Right lobe of liver (tissue), 6 donors: Measurements from ENCODE around the gene IRAK1BP1. TPM values are rescaled to one million over a fixed set of nuclear protein-coding genes. Genes with fewer than 3 reads are reported as not detected.

Source experiments
- ATAC-seq, 4 donors: fragments of 200-7000 bp; cut with Tn5 transposase; one replicate each; pipeline ENCODE4 v1.9.1; 2020; ENCODE audit warnings: mild to moderate bottlenecking in 4 of 4, moderate library complexity in 4 of 4
- DNase-seq, 3 donors: peaks; one replicate each; pipeline ENCODE4 v3.0.0-alpha.2; 2020
- H3K27ac ChIP-seq, 3 donors: fragments of 200-600 bp; one replicate each; pipeline ENCODE4 v1.8.0; 2022
- H3K27me3 ChIP-seq, 2 donors: fragments of 200-600 bp; one replicate each; pipeline ENCODE4 v1.8.0; 2022
- H3K36me3 ChIP-seq, 4 donors: fragments of 200-600 bp; sonication (generic) in 1 of 4; one replicate each; pipeline versions ENCODE4 v1.5.1 to v1.8.0; 2017 to 2022; ENCODE audit warnings: control low read depth in 1 of 4
- H3K4me1 ChIP-seq, 4 donors: fragments of 200-600 bp; sonication (generic) in 1 of 4; one replicate each; pipeline versions ENCODE4 v1.5.1 to v1.8.0; 2017 to 2022; ENCODE audit warnings: control low read depth in 1 of 4
- H3K4me3 ChIP-seq, 3 donors: fragments of 200-600 bp; one replicate each; pipeline ENCODE4 v1.8.0; 2022
- H3K9me3 ChIP-seq, 4 donors: fragments of 200-600 bp; sonication (generic) in 1 of 4; one replicate each; pipeline versions ENCODE4 v1.5.1 to v1.8.0; 2017 to 2022; ENCODE audit warnings: control low read depth in 1 of 4
- POLR2A ChIP-seq: fragments of 450-650 bp; IDR thresholded peaks from one replicate; pipeline ENCODE4 v1.6.1; 2017; ENCODE audit warnings: antibody characterized with exemption, mild to moderate bottlenecking
- whole genome bisulfite sequencing: methylation state at CpG from one replicate; pipeline ENCODE4 v1.1.6; 2018; ENCODE audit warnings: low coverage, low lambda C conversion rate; ENCODE audit not compliant: insufficient coverage; ENCODE audit errors: missing lambda C conversion rate; 5-methylcytosine and 5-hydroxymethylcytosine counted together
- intact Hi-C, 2 donors: fragments of 100-400 bp; cut with DNase I; formaldehyde crosslinking; loops; one replicate each; pipeline versions ENCODE4 v1.11.2 to v1.14.1; 2022
- total RNA-seq, 6 experiments: library from RNA; depleted of rRNA in 2 of 6; stranded (reverse); fragments of >200 nt in 2 of 6; fragmentation: NEBNext Ultra II Directional in 3 of 6; extraction: Animal tissue kit (Norgen Biotek cat#: 25700) in 3 of 6; gene quantifications; one replicate each; pipeline versions ENCODE4 v1.1.0 to v1.2.4, GENCODE V29; 2016 to 2023
- TF ChIP-seq, protein P1 (sequence below), 4 donors: fragments of 200-600 bp in 3 of 4; fragments of 450-650 bp in 1 of 4; IDR thresholded peaks; one replicate each; pipeline versions ENCODE4 v1.5.1 to v1.8.0; 2016 to 2022; ENCODE audit warnings: antibody characterized with exemption in 4 of 4, mild to moderate bottlenecking in 2 of 4
- donor health status: DM: no; HTN: yes; CAD: no.
- donor health status: DM: no; HTN: no; CAD: no.
- donor health status: DM: no; HTN: no; CAD: no.
- donor health status: DM: no; HTN: yes; CAD: no.
- donor health status: DM: no; HTN: yes; CAD: no.

The IRAK1BP1 gene
- total RNA-seq, 6 experiments from 2014 or later, result 0.49 to 1.2 (median 1.1) TPM

DNA sequence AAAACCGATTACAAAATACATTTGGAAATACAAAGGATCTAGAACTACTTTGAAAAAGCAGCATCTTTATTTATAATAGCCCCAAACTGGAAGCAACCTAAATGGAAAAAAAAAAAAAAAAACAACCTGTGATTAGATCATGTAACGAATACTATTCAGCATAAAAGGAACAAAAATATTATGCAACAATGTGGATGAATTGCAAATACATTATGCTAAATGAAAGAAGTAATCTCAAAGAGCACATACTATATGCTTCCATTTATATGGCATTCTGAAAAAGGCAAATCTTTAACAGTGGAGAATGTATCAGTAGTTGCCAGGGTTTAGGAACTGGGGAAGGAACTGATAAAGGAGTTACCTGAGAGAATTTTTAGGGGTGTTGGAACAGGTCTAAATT, 28.9 kb downstream of the IRAK1BP1 start:
- no peak for ATAC-seq
- intact Hi-C loops, result no loop called here

DNA sequence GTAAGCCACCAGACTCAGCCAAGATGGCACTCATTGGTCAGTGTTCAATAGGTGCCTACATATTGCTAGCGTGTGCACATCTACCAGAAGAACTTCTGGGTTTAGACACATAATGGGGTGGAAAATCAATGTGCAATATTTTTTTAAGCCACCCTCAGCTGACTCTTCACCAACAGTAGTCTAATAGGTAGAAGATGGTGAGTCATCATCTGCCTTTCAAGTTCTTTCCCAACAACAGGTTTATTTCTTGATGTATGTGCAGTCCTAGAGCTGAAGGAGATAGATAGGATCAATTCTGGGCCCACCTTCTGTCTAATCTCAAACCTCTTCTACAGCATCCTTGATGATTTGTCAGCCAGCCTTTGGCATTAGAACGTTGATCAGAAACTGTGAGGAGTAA, 41.3 kb downstream of the IRAK1BP1 start:
- ATAC-seq (no peak), DNase-seq (no peak)
- TF ChIP-seq, protein P1, sequence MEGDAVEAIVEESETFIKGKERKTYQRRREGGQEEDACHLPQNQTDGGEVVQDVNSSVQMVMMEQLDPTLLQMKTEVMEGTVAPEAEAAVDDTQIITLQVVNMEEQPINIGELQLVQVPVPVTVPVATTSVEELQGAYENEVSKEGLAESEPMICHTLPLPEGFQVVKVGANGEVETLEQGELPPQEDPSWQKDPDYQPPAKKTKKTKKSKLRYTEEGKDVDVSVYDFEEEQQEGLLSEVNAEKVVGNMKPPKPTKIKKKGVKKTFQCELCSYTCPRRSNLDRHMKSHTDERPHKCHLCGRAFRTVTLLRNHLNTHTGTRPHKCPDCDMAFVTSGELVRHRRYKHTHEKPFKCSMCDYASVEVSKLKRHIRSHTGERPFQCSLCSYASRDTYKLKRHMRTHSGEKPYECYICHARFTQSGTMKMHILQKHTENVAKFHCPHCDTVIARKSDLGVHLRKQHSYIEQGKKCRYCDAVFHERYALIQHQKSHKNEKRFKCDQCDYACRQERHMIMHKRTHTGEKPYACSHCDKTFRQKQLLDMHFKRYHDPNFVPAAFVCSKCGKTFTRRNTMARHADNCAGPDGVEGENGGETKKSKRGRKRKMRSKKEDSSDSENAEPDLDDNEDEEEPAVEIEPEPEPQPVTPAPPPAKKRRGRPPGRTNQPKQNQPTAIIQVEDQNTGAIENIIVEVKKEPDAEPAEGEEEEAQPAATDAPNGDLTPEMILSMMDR (IDR thresholded peaks at IDR 0.05), result no peak
- no peak for TF ChIP-seq POLR2A
- Histone ChIP-seq H3K27ac (no peak overlapping the region), H3K9me3 (no peaks in the 10 kb centered on the region), H3K4me3 (no peak overlapping the region), H3K36me3 (no peaks in the 10 kb centered on the region), H3K4me1 (peaks cover 0 to 8% (median 0%) of the 10 kb centered on the region in 4 donors), H3K27me3 (peaks cover 0 to 5% of the 10 kb centered on the region in 2 donors)
- intact Hi-C loops, result no loop called here
- whole genome bisulfite sequencing, result 71% methylated on average over 1 of the region's 2 CpGs

More for the DNA sequence above, 28.9 kb downstream of the IRAK1BP1 start:
- TF ChIP-seq, protein P1 (IDR thresholded peaks at IDR 0.05), result no peak
- no peak for TF ChIP-seq POLR2A
- H3K27me3 ChIP-seq, result no peaks in the 10 kb centered on the region
- no peak overlapping the region for H3K27ac ChIP-seq
- no peaks in the 10 kb centered on the region for H3K4me1 ChIP-seq
- peaks cover 0 to 4% (median 0%) of the 10 kb centered on the region in 4 donors for H3K9me3 ChIP-seq
- H3K4me3 ChIP-seq, result no peak overlapping the region
- H3K36me3 ChIP-seq, result no peaks in the 10 kb centered on the region
- DNase-seq, result no peak
- WGBS, result 85% methylated on average over 2 of the region's 2 CpGs

GRCh38 chr6:78909391-78909790, 42.0 kb downstream of the IRAK1BP1 start:
- TF ChIP-seq POLR2A, result no peak
- TF ChIP-seq, protein P1 (IDR thresholded peaks at IDR 0.05), result no peak
- 58% methylated on average over 3 of the region's 3 CpGs for WGBS
- ATAC-seq, result peak in 2 of 4 donors; percentile 55 to 56
- Histone ChIP-seq H3K4me3 (no peak overlapping the region), H3K27me3 (peaks cover 0 to 5% of the 10 kb centered on the region in 2 donors), H3K9me3 (no peaks in the 10 kb centered on the region), H3K27ac (no peak overlapping the region), H3K36me3 (no peaks in the 10 kb centered on the region), H3K4me1 (peaks cover 0 to 8% (median 0%) of the 10 kb centered on the region in 4 donors)
- intact Hi-C loops, result no loop called here
- no peak for DNase-seq

- intact Hi-C loops, result no loop called here
- Histone ChIP-seq H3K27ac (no peak overlapping the region), H3K4me1 (peaks cover 0 to 8% (median 0%) of the 10 kb centered on the region in 4 donors), H3K4me3 (no peak overlapping the region), H3K36me3 (no peaks in the 10 kb centered on the region), H3K27me3 (peaks cover 0 to 5% of the 10 kb centered on the region in 2 donors), H3K9me3 (no peaks in the 10 kb centered on the region)
- WGBS, result 82% methylated on average over 10 of the region's 10 CpGs
- DNase-seq, result no peak
- ATAC-seq, result no peak
- TF ChIP-seq POLR2A, result no peak
- TF ChIP-seq, protein P1 (IDR thresholded peaks at IDR 0.05), result no peak
These were observed 42.7 kb downstream of the IRAK1BP1 start for GRCh38 chr6:78910010-78910409.
